KBM-7 (cell line): ENCODE data around the gene SMIM1.
"Not testable (repeated sequence)": the region's sequence is repeated elsewhere in the genome, so short reads cannot be mapped to it uniquely, and the experiment has no call there.

Source experiments
- DNase-seq: peaks from one replicate; pipeline ENCODE4 v3.0.0-alpha.2; 2015
- in situ Hi-C: fragments of 300-500 bp; cut with MboI; formaldehyde crosslinking; loops from 2 replicates; pipeline ENCODE4 v1.14.3; 2020; ENCODE audit warnings: low sequenced_read_pairs, low pct_unique_long_range_greater_than_20kb, mixed read lengths

SMIM1 gene

GRCh38 chr1:3787745-3788605 is 15.4 kb downstream of the SMIM1 start:
- DNase-seq: no peak
- in situ Hi-C loops: no loop called here

- in situ Hi-C loops: no loop called here
- no peak for DNase-seq
Observed at GRCh38 chr1:3788756-3789420, 16.3 kb downstream of the SMIM1 start.

- in situ Hi-C loops: no loop called here
- DNase-seq: no peak
Observed at GRCh38 chr1:3789421-3790300, 17.1 kb downstream of the SMIM1 start.

- DNase-seq: no peak
- in situ Hi-C loops: no loop called here
Observed at GRCh38 chr1:3790500-3790923, 18.0 kb downstream of the SMIM1 start.

- in situ Hi-C loops: no loop called here
- no peak for DNase-seq
Observed at GRCh38 chr1:3790952-3791351, 18.4 kb downstream of the SMIM1 start.

- in situ Hi-C loops: no loop called here
Observed at GRCh38 chr1:3795453-3796214, 23.1 kb downstream of the SMIM1 start.

GRCh38 chr1:3796215-3797061 is 23.9 kb downstream of the SMIM1 start, which contains the start of gene LRRC47:
TSS of gene LRRC47 (minus strand) at chr1:3796498. CDS start at chr1:3796476, 22 bp downstream.
- peak; percentile 91 for DNase-seq
- in situ Hi-C loops: no loop called here

More at GRCh38 chr1:3795453-3796214, 23.1 kb downstream of the SMIM1 start:
- no peak for DNase-seq

GRCh38 chr1:3799976-3800685 is 27.6 kb downstream of the SMIM1 start:
- no peak for DNase-seq
- in situ Hi-C loops: no loop called here

- in situ Hi-C loops, DNase-seq: not testable (repeated sequence)
Observed at GRCh38 chr1:3800795-3801194, 28.2 kb downstream of the SMIM1 start.

GRCh38 chr1:3803905-3804626 is 31.5 kb downstream of the SMIM1 start:
- no peak for DNase-seq
- in situ Hi-C loops: no loop called here

- in situ Hi-C loops, DNase-seq: not testable (repeated sequence)
Observed at GRCh38 chr1:3804627-3804944, 32.0 kb downstream of the SMIM1 start.

GRCh38 chr1:3805038-3805437 is 32.5 kb downstream of the SMIM1 start:
- DNase-seq: no peak
- in situ Hi-C loops: no loop called here

- in situ Hi-C loops: no loop called here
- no peak for DNase-seq
Observed at GRCh38 chr1:3807769-3808168, 35.2 kb downstream of the SMIM1 start.

- no peak for DNase-seq
- in situ Hi-C loops: no loop called here
Observed at GRCh38 chr1:3809680-3810079, 37.1 kb downstream of the SMIM1 start.

GRCh38 chr1:3810149-3810761 is 37.7 kb downstream of the SMIM1 start:
- in situ Hi-C loops, DNase-seq: not testable (repeated sequence)

GRCh38 chr1:3811595-3811911 is 39.0 kb downstream of the SMIM1 start:
- in situ Hi-C loops: no loop called here
- DNase-seq: no peak

- in situ Hi-C loops: no loop called here
- no peak for DNase-seq
Observed at GRCh38 chr1:3814065-3814464, 41.5 kb downstream of the SMIM1 start.
